GM10847 (cell line): ENCODE data around the gene PLXDC2.

Experiments
- POLR2A ChIP-seq: IDR thresholded peaks from 2 replicates; pipeline ENCODE4 v1.6.1; 2011; ENCODE audit not compliant: insufficient read length; ENCODE audit errors: extremely low read depth

The PLXDC2 gene

GRCh38 chr10:20048161-20048560, 231.9 kb downstream of the PLXDC2 start:
- TF ChIP-seq POLR2A: no peak

DNA sequence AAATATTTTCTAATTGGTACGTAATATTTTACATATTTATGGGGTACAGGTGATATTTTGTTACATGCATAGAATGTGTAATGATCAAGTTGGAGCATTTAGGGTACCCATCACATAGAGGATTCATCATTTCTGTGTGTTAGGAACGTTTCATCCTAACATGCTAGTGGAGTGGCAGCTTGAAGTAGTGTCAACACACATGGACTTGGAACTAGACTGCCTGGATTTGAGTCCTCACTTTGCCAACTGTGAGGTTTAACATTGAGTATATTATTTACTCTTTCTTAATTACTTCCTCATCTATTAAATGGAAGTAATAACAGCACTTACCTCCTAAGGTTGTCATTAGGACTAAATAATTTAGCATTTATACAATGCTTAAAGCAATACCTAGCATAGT, 241.9 kb downstream of the PLXDC2 start:
- TF ChIP-seq POLR2A: no peak

DNA sequence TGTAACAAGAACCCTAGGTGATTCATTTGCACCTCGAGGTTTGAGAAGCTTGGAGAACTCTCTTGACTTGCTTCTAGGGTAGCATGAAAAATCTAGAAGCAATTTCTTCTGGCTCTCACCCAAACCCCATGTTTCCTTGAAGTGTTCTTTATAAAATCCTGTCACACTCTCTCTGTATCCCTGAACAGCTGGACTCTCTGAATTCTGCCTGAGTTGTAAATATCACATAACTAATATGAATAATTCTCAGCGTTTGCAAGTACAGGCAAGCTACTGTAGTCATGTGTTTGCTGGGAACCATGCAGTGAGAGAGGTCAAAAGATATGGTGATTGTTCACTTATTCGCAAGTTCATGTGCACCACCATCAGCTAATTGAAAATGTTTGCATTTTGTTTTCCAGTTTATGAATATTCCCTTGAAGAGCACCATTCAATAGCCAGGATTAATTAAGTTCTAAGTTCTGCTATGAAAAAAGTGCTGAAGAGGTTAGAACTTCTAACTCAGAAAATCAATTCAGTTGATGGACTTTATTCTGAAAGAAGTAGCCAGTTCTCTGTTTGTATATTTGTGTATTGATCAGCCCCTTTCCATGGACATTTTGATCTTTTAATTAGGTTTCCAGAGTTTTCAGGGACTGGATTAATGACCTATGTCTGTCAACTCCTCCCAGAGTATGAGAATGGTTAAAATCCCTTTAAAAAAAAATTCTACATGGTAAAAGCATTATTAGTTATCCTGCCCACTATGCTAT, 243.0 kb downstream of the PLXDC2 start:
- no peak for TF ChIP-seq POLR2A

- TF ChIP-seq POLR2A: no peak
Measured at GRCh38 chr10:20065814-20066213, 249.6 kb downstream of the PLXDC2 start.

DNA sequence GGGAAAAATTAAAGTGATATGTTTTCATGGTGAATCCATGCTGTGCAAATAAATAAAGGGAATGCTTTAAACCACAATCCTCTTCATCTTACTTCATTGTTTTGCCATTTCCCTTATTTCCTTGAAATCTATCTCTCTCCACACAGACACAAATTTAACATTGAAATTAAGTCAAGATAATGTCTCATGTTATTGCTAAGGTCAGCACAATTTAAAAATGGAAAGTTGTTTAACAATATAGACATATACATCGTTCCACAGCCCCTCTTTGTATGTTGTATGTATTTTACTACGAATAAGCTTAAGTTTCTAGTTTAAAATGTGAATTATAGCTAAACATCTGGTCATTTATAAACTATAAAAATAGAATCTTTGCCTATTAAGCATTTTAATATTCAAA, 256.9 kb downstream of the PLXDC2 start:
- no peak for TF ChIP-seq POLR2A

GRCh38 chr10:20075713-20076112, 259.5 kb downstream of the PLXDC2 start:
- no peak for TF ChIP-seq POLR2A

GRCh38 chr10:20084451-20084850, 268.2 kb downstream of the PLXDC2 start:
- no peak for TF ChIP-seq POLR2A

GRCh38 chr10:20085115-20085514, 268.9 kb downstream of the PLXDC2 start:
- TF ChIP-seq POLR2A: no peak

DNA sequence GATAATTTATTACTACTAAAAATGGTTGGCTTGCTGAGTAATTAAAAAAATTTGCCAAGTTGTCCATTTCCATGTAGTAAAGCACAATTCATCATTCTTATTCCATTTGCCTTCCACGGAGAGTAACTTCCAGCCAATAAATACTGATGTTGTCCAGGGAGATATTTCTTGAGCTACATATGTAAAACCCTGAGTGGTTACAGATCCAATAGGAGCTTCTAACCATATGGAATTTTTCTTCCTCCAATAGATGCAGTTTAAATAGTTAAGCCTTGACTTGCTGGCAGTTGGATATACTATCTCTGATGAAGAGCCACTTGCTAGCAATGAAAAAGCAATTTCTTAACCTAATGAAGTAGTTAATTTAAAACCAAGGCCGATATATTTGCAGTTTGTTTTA, 271.1 kb downstream of the PLXDC2 start:
- TF ChIP-seq POLR2A: no peak

DNA sequence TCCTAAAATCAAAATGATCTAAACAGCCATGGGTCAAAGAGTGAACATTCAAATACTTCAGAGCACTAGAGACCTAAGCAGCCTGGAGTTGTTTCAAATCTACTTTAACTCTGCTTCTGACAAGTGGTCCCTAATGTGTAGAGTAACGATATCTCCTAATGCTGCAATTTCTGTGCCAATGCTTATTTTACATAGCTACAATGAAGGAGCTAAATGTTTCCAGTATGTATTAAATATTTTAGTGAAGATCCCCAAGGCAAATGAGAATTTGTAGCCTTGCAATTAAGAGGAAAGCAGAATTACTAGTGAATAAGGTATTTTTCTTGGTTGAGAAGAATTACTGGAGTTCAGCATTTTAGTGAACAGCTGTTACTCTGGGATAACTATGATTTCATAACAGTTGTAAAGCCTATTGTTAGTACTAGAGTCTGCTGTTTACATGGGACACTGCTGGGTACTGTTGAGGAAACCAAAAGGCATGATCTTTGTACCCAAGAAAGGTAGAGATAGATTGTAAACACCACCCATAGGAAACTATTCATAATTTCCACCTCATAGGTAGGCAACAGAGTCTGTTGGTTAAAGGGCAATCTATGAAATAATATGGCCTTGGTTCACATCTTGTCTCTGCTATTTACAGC, 271.9 kb downstream of the PLXDC2 start:
- no peak for TF ChIP-seq POLR2A

DNA sequence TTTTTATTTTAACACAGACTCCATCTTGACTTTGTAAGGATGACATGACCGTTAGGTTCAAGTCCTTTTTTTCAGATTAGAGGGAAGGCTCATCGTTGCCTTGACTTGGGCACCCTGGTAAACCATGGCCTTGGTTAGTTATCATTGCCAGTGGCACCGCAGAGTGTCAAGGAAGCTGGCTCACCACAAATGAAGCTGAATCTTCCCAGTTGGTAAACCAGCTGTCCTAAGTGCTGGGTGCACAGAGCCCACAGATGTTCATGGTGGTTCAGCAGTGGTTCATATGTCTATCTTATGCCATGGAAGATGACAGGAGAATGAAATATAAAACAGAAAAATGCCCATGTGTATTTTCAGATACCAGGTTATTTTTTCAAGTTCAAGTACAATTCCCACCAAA, 273.6 kb downstream of the PLXDC2 start:
- TF ChIP-seq POLR2A: no peak

DNA sequence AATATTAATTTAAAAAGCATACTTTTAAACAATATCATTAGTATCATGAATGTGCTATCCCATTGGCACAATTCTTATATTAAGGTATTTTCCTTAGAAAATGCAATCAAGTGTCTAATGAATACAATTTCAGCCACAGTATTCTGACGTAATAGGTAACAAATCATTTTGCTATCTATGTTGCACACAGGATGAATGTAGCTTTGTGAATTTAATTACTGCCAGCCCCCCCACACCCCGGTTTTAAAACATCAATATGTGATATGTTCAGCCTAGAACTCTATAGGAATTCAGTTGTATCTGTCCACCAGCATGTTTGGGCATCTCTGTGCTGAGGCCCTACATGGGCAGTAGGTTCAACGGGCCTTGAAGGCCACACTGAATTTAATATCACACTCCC, 274.6 kb downstream of the PLXDC2 start:
- TF ChIP-seq POLR2A: no peak

DNA sequence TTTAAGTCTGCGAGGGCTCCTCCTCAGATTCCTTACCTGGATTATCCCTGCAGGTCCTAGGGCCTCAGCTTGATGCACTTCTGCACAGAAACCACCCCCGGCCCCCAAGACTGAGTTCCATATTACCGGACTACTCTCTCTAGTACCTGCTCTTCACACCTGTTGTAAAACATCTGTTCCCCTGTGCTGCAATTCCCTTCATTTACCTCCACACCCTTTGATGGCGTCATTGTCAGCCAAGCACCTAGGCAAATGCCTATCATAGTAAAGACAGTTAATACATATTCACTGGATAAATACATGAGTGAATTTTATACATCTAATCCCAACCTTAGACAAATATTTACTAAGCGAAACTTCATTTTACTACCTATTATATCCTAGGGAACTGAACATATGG, 275.5 kb downstream of the PLXDC2 start:
- no peak for TF ChIP-seq POLR2A

DNA sequence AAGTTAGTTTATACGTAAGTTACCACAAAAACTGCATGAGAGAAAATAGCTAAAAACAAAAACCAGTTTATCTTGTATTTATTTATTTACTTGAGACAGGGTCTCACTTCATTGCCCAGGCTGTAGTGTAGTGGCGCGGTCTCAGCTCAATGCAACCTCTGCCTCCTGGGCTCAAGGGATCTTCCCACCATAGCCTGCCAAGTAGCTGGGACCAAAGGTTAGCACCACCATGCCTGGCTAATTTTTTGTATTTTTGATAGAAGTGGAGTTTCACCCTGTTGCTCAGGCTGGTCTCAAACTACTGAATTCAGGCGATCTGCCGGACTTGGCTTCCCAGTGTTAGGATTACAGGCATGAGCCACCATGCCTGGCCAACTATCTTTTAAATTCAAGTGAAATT, 277.4 kb downstream of the PLXDC2 start:
- TF ChIP-seq POLR2A: no peak

DNA sequence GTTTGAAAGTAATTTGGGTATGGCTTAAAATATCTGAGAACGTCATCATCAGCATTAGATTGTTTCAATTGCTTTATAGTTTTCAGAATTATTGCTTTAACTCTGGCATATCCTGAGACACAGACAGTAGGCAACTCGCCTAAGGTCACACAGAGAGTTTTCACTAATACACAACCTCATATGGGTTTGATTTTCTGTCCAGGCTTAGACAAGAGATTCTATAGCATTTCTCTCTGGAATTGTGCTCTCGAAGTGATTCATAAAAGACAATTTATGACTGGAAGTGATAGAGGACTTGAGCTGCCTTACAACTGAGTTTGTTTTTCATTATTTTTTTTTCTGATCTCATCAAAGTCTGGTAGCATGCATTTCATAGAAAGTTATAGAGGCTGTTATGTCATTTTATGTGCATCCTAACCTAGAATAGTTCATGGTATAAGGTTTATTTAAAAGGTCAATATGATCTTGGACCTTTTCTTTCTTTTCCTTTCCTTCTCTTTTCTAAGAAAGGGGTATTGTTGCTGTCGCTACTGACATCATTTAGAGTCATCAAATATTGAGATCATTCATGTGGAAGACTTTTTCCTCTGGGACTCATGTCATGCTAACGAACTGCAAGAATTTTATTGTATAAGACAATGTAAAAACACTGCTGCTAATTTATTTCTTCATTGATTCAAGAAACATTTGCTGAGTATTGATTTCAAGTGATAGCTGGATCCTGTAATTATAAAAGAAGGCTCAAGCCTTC, 278.2 kb downstream of the PLXDC2 start:
- TF ChIP-seq POLR2A: no peak

GRCh38 chr10:20100171-20100570, 283.9 kb downstream of the PLXDC2 start:
- TF ChIP-seq POLR2A: no peak
